Tracheal epithelial cell (primary cell): ENCODE measurements around the gene CELF2. TPM values are rescaled to one million over a fixed set of nuclear protein-coding genes. Genes with fewer than 3 reads are reported as not detected.

Experiments
- total RNA-seq: library from RNA; depleted of rRNA; stranded (reverse); fragments of >200 nt; gene quantifications from 2 replicates; pipeline ENCODE4 v1.2.1, GENCODE V29; 2014

The CELF2 gene
- total RNA-seq: 1.5 and 1.7 TPM in 2 replicates

GRCh38 chr10:11017570-11018431, at the start of gene CELF2:
Gene CELF2 (plus strand): TSS chr10:11017872. CDS start chr10:11018090, 218 bp downstream.

